HEK293 (cell line): ENCODE data around the gene TIMM13.

ENCODE experiments used
- ATF2 ChIP-seq: fragments of 450-650 bp; formaldehyde crosslinking; IDR thresholded peaks from 2 replicates; pipeline ENCODE4 v1.5.1; 2016; ENCODE audit warnings: missing biosample characterization, missing genetic modification characterization, low read depth
- BCL6B ChIP-seq: fragments of 450-650 bp; formaldehyde crosslinking; IDR thresholded peaks from 2 replicates; pipeline ENCODE4 v1.5.1; 2017; ENCODE audit warnings: missing biosample characterization, missing genetic modification characterization
- HOXA7 ChIP-seq: sonication (generic); formaldehyde crosslinking; IDR thresholded peaks from 2 replicates; pipeline ENCODE4 v1.8.1; 2022; ENCODE audit warnings: missing genetic modification reagents, borderline replicate concordance
- KLF10 ChIP-seq: fragments of 450-650 bp; IDR thresholded peaks from 2 replicates; pipeline ENCODE4 v1.5.1; 2018; ENCODE audit warnings: missing biosample characterization, mild to moderate bottlenecking, missing genetic modification characterization
- KLF16 ChIP-seq: fragments of 450-650 bp; formaldehyde crosslinking; IDR thresholded peaks from 2 replicates; pipeline ENCODE4 v1.5.1; 2017; ENCODE audit warnings: missing biosample characterization, missing genetic modification characterization
- KLF7 ChIP-seq: fragments of 450-650 bp; formaldehyde crosslinking; IDR thresholded peaks from 2 replicates; pipeline ENCODE4 v1.5.1; 2016; ENCODE audit warnings: missing biosample characterization, missing genetic modification characterization, borderline replicate concordance
- OSR2 ChIP-seq: fragments of 450-650 bp; formaldehyde crosslinking; IDR thresholded peaks from 2 replicates; pipeline ENCODE4 v1.5.1; 2016; ENCODE audit warnings: missing biosample characterization, missing genetic modification characterization
- PATZ1 ChIP-seq: fragments of 450-650 bp; formaldehyde crosslinking; IDR thresholded peaks from 2 replicates; pipeline ENCODE4 v1.5.1; 2016; ENCODE audit warnings: missing biosample characterization, missing genetic modification characterization
- PRDM10 ChIP-seq: fragments of 450-650 bp; formaldehyde crosslinking; IDR thresholded peaks from 2 replicates; pipeline ENCODE4 v1.5.1; 2016; ENCODE audit warnings: missing biosample characterization, missing genetic modification characterization
- SP7 ChIP-seq: fragments of 450-650 bp; formaldehyde crosslinking; IDR thresholded peaks from 2 replicates; pipeline ENCODE4 v1.5.1; 2016; ENCODE audit warnings: missing biosample characterization, missing genetic modification characterization
- ZBTB48 ChIP-seq: fragments of 450-650 bp; formaldehyde crosslinking; IDR thresholded peaks from 2 replicates; pipeline ENCODE4 v1.5.1; 2016; ENCODE audit warnings: missing biosample characterization, missing genetic modification characterization
- ZEB2 ChIP-seq: fragments of 450-650 bp; formaldehyde crosslinking; IDR thresholded peaks from 2 replicates; pipeline ENCODE4 v1.5.1; 2016; ENCODE audit warnings: missing biosample characterization, missing genetic modification characterization
- ZNF10 ChIP-seq: fragments of 450-650 bp; formaldehyde crosslinking; IDR thresholded peaks from 2 replicates; pipeline ENCODE4 v1.5.1; 2017; ENCODE audit warnings: missing biosample characterization, missing genetic modification characterization
- ZNF266 ChIP-seq: fragments of 450-650 bp; formaldehyde crosslinking; IDR thresholded peaks from 2 replicates; pipeline ENCODE4 v1.5.1; 2016; ENCODE audit warnings: missing biosample characterization, missing genetic modification characterization, low read depth
- ZNF280D ChIP-seq: fragments of 450-650 bp; formaldehyde crosslinking; IDR thresholded peaks from 2 replicates; pipeline ENCODE4 v1.5.1; 2016; ENCODE audit warnings: missing biosample characterization, missing genetic modification characterization
- ZNF302 ChIP-seq: fragments of 450-650 bp; formaldehyde crosslinking; IDR thresholded peaks from 2 replicates; pipeline ENCODE4 v1.5.1; 2016; ENCODE audit warnings: missing biosample characterization, missing genetic modification characterization, low read depth
- ZNF311 ChIP-seq: fragments of 450-650 bp; formaldehyde crosslinking; IDR thresholded peaks from 2 replicates; pipeline ENCODE4 v1.5.1; 2017; ENCODE audit warnings: missing biosample characterization, missing genetic modification characterization, borderline replicate concordance
- ZNF391 ChIP-seq: fragments of 450-650 bp; formaldehyde crosslinking; IDR thresholded peaks from 2 replicates; pipeline ENCODE4 v1.5.1; 2016; ENCODE audit warnings: low read depth, missing biosample characterization, missing genetic modification characterization, borderline replicate concordance
- ZNF585B ChIP-seq: fragments of 450-650 bp; formaldehyde crosslinking; IDR thresholded peaks from 2 replicates; pipeline ENCODE4 v1.5.1; 2016; ENCODE audit warnings: missing biosample characterization, missing genetic modification characterization
- ZNF600 ChIP-seq: fragments of 450-650 bp; formaldehyde crosslinking; IDR thresholded peaks from 2 replicates; pipeline ENCODE4 v1.5.1; 2016; ENCODE audit warnings: missing biosample characterization, missing genetic modification characterization
- ZNF704 ChIP-seq: fragments of 450-650 bp; formaldehyde crosslinking; IDR thresholded peaks from 2 replicates; pipeline ENCODE4 v1.5.1; 2016; ENCODE audit warnings: missing biosample characterization, missing genetic modification characterization
- ZNF837 ChIP-seq: fragments of 450-650 bp; formaldehyde crosslinking; IDR thresholded peaks from 2 replicates; pipeline ENCODE4 v1.5.1; 2016; ENCODE audit warnings: missing biosample characterization, missing genetic modification characterization

TIMM13 gene

GRCh38 chr19:2385053-2385721 lies 42.2 kb downstream of the TIMM13 start (continued):
- no peak for TF ChIP-seq PRDM10 (tag by site-specific recombination)
- peak; percentile 40; the same call in 1 of the 2 replicates for TF ChIP-seq OSR2 (tag by site-specific recombination)
- peak; percentile 83 for TF ChIP-seq SP7 (tag by site-specific recombination)
- TF ChIP-seq ZNF600 = peak; percentile 83
- no peak for TF ChIP-seq KLF7 (tag by site-specific recombination)
- TF ChIP-seq ZNF704 (tag by site-specific recombination) = no peak
- TF ChIP-seq ZBTB48 = peak; percentile 98
- TF ChIP-seq ZNF266 (tag by site-specific recombination) = no peak
- TF ChIP-seq PATZ1 (tag by site-specific recombination) = 0 out of 2 replicates have a peak, but pooled peaks have one; percentile 48
- no peak for TF ChIP-seq ZNF302
- TF ChIP-seq HOXA7 (CRISPR knock-in tag) = no peak
- TF ChIP-seq KLF10 (tag by site-specific recombination) = peak; percentile 71
- TF ChIP-seq ZEB2 (tag by site-specific recombination) = peak; percentile 60; the same call in 1 of the 2 replicates
- no peak for TF ChIP-seq ZNF837 (tag by site-specific recombination)
- peak; percentile 96 for TF ChIP-seq ZNF280D (tag by site-specific recombination)
- TF ChIP-seq ZNF311 (tag by site-specific recombination) = no peak
- TF ChIP-seq ZNF10 (tag by site-specific recombination) = peak; percentile 45; the same call in 1 of the 2 replicates
- TF ChIP-seq ZNF391 (tag by site-specific recombination) = 0 out of 2 replicates have a peak, but pooled peaks have one; percentile 47
- TF ChIP-seq BCL6B (tag by site-specific recombination) = no peak
- TF ChIP-seq ATF2 = no peak
- no peak for TF ChIP-seq ZNF585B
- peak; percentile 91 for TF ChIP-seq KLF16 (tag by site-specific recombination)
